ENCODE measurements around the gene ARSH.

- TF ChIP-seq, protein P1, sequence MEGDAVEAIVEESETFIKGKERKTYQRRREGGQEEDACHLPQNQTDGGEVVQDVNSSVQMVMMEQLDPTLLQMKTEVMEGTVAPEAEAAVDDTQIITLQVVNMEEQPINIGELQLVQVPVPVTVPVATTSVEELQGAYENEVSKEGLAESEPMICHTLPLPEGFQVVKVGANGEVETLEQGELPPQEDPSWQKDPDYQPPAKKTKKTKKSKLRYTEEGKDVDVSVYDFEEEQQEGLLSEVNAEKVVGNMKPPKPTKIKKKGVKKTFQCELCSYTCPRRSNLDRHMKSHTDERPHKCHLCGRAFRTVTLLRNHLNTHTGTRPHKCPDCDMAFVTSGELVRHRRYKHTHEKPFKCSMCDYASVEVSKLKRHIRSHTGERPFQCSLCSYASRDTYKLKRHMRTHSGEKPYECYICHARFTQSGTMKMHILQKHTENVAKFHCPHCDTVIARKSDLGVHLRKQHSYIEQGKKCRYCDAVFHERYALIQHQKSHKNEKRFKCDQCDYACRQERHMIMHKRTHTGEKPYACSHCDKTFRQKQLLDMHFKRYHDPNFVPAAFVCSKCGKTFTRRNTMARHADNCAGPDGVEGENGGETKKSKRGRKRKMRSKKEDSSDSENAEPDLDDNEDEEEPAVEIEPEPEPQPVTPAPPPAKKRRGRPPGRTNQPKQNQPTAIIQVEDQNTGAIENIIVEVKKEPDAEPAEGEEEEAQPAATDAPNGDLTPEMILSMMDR (IDR thresholded peaks at IDR 0.05), result no peak
- no peak for TF ChIP-seq EP300 (IDR thresholded peaks at IDR 0.05)
- no peak for TF ChIP-seq POLR2A (IDR thresholded peaks at IDR 0.05)
- TF ChIP-seq POLR2AphosphoS5 (IDR thresholded peaks at IDR 0.05), result no peak
Measured at GRCh38 chrX:3010532-3010931, 4.2 kb downstream of the ARSH start.

All from suprapubic skin (tissue), 4 donors.